GM23338 (cell line): ENCODE measurements around the gene NUB1. TPM values are rescaled to one million over a fixed set of nuclear protein-coding genes. Genes with fewer than 3 reads are reported as not detected.

ENCODE experiments used
- ATAC-seq: fragments of 200-7000 bp; cut with Tn5 transposase; 3 replicates; pipeline ENCODE4 v1.9.1; 2020
- DNase-seq: peaks from one replicate; pipeline ENCODE4 v3.0.0-alpha.2; 2015; ENCODE audit warnings: low spot score
- H2AFZ ChIP-seq: fragments of 200-600 bp; sonication (generic); 2 replicates; pipeline ENCODE4 v1.8.0; 2016; ENCODE audit warnings: antibody characterized with exemption, mild to moderate bottlenecking, moderate library complexity
- H3F3A ChIP-seq: fragments of 200-600 bp; sonication (generic); replicated peaks from 2 replicates; pipeline ENCODE4 v1.8.0; 2017; ENCODE audit warnings: antibody characterized with exemption, mixed run types, low read depth
- H3K27ac ChIP-seq: fragments of 200-600 bp; sonication (generic); 2 replicates; pipeline ENCODE4 v1.6.1; 2016; ENCODE audit warnings: low read depth
- H3K27me3 ChIP-seq: fragments of 200-600 bp; sonication (generic); 2 replicates; pipeline ENCODE4 v1.8.0; 2016; ENCODE audit warnings: mild to moderate bottlenecking, mixed run types, moderate library complexity; ENCODE audit not compliant: insufficient read depth
- H3K36me3 ChIP-seq: fragments of 200-600 bp; sonication (generic); 2 replicates; pipeline ENCODE4 v1.8.0; 2016; ENCODE audit warnings: mild to moderate bottlenecking; ENCODE audit not compliant: insufficient read depth
- H3K4me1 ChIP-seq: fragments of 200-600 bp; sonication (generic); 2 replicates; pipeline ENCODE4 v1.8.0; 2016; ENCODE audit warnings: mild to moderate bottlenecking, moderate library complexity; ENCODE audit not compliant: insufficient read depth
- H3K4me2 ChIP-seq: fragments of 200-600 bp; sonication (generic); 2 replicates; pipeline ENCODE4 v1.7.1; 2017; ENCODE audit warnings: mixed run types
- H3K4me3 ChIP-seq: fragments of 200-600 bp; sonication (generic); 2 replicates; pipeline ENCODE4 v1.6.1; 2016; ENCODE audit warnings: mixed run types
- H3K79me2 ChIP-seq: fragments of 200-600 bp; sonication (generic); replicated peaks from 2 replicates; pipeline ENCODE4 v1.8.0; 2017; ENCODE audit warnings: mild to moderate bottlenecking; ENCODE audit not compliant: insufficient read depth
- H3K9me2 ChIP-seq: fragments of 200-600 bp; sonication (generic); 2 replicates; pipeline ENCODE4 v1.8.0; 2017; ENCODE audit not compliant: insufficient read depth
- H4K20me1 ChIP-seq: fragments of 200-600 bp; sonication (generic); replicated peaks from 2 replicates; pipeline ENCODE4 v1.8.0; 2017; ENCODE audit warnings: mild to moderate bottlenecking; ENCODE audit not compliant: insufficient read depth
- H3K27ac Mint-ChIP-seq: 2 replicates; pipeline ENCODE4 v1.8.0; 2020; ENCODE audit warnings: inconsistent platforms, mild to moderate bottlenecking, moderate library complexity, mixed read lengths
- H3K27me3 Mint-ChIP-seq: 3 replicates; pipeline ENCODE4 v1.8.0; 2022; ENCODE audit warnings: low read depth, mild to moderate bottlenecking, moderate library complexity, mixed read lengths, inconsistent platforms; ENCODE audit not compliant: insufficient read depth, poor library complexity
- H3K36me3 Mint-ChIP-seq: 3 replicates; pipeline ENCODE4 v1.8.0; 2021; ENCODE audit warnings: low read depth, mild to moderate bottlenecking, inconsistent platforms, moderate library complexity, mixed read lengths
- H3K4me1 Mint-ChIP-seq: 3 replicates; pipeline ENCODE4 v1.8.0; 2020; ENCODE audit warnings: mild to moderate bottlenecking, inconsistent platforms, mixed read lengths
- H3K4me3 Mint-ChIP-seq: 3 replicates; pipeline ENCODE4 v1.8.0; 2021; ENCODE audit warnings: moderate library complexity, mild to moderate bottlenecking, inconsistent platforms, mixed read lengths
- H3K9me3 Mint-ChIP-seq: 3 replicates; pipeline ENCODE4 v1.8.0; 2020; ENCODE audit warnings: moderate library complexity, mild to moderate bottlenecking, inconsistent platforms, mixed read lengths
- CREB1 ChIP-seq: fragments of 250-450 bp; sonication (Bioruptor Pico); IDR thresholded peaks from 2 replicates; pipeline ENCODE4 v1.5.0; 2020; ENCODE audit warnings: low read depth, mild to moderate bottlenecking, moderate library complexity
- EZH2 ChIP-seq: fragments of 200-600 bp; sonication (generic); IDR thresholded peaks from one replicate; pipeline ENCODE4 v1.8.0; 2017; ENCODE audit warnings: antibody characterized with exemption, mild to moderate bottlenecking, low read depth; ENCODE audit not compliant: unreplicated experiment
- EZH2phosphoT487 ChIP-seq: fragments of 200-600 bp; sonication (generic); IDR thresholded peaks from one replicate; pipeline ENCODE4 v1.8.1; 2018; ENCODE audit warnings: antibody characterized with exemption; ENCODE audit not compliant: unreplicated experiment
- JUNB ChIP-seq: IDR thresholded peaks from one replicate; pipeline ENCODE4 v1.6.1; 2016; ENCODE audit warnings: antibody characterized with exemption; ENCODE audit not compliant: unreplicated experiment
- POLR2AphosphoS5 ChIP-seq: IDR thresholded peaks from 2 replicates; pipeline ENCODE4 v1.6.1; 2016; ENCODE audit warnings: antibody characterized with exemption, low read depth
- STAT1 ChIP-seq: IDR thresholded peaks from one replicate; pipeline ENCODE4 v1.6.1; 2016; ENCODE audit warnings: antibody characterized with exemption; ENCODE audit not compliant: unreplicated experiment
- ZNF114 ChIP-seq: fragments of 250-450 bp; sonication (Bioruptor Pico); IDR thresholded peaks from 2 replicates; pipeline ENCODE4 v1.5.0; 2020; ENCODE audit warnings: mild to moderate bottlenecking, moderate library complexity
- ZNF331 ChIP-seq: fragments of 250-450 bp; sonication (Bioruptor Pico); IDR thresholded peaks from 2 replicates; pipeline ENCODE4 v1.5.0; 2020; ENCODE audit warnings: low read depth, mild to moderate bottlenecking, moderate library complexity
- polyA plus RNA-seq: library from polyadenylated mRNA; unstranded; fragments of >200 nt; fragmentation: Nextera tagmentation; extraction: Ambion mirVana; gene quantifications from 2 replicates; pipeline ENCODE4 v1.2.1, GENCODE V29; 2016
- total RNA-seq: library from RNA; depleted of rRNA; stranded (reverse); fragments of >200 nt; shearing (Covaris generic); gene quantifications from 2 replicates; pipeline ENCODE4 v1.2.3, GENCODE V29; 2014
- TF ChIP-seq, protein P1 (sequence below): fragments of 250-450 bp; sonication (Bioruptor Pico); IDR thresholded peaks from 2 replicates; pipeline ENCODE4 v1.5.0; 2020; ENCODE audit warnings: mild to moderate bottlenecking, moderate library complexity
- TF ChIP-seq, protein P2 (sequence below), 2 experiments: fragments of 200-600 bp in 1 of 2; sonication (generic) in 1 of 2; conservative IDR thresholded peaks; 2 replicates each; pipeline versions ENCODE4 v1.5.1 to v1.6.1; 2016 to 2017; ENCODE audit warnings: antibody characterized with exemption in 2 of 2, low read depth in 2 of 2, mild to moderate bottlenecking in 2 of 2, moderate library complexity in 1 of 2
- TF ChIP-seq, protein P3 (sequence below): IDR thresholded peaks from 2 replicates; pipeline ENCODE4 v1.6.1; 2016; ENCODE audit warnings: antibody characterized with exemption

The NUB1 gene
- total and polyA plus RNA-seq, 2 experiments from 2014 or later: 31.8 to 42.3 TPM

DNA sequence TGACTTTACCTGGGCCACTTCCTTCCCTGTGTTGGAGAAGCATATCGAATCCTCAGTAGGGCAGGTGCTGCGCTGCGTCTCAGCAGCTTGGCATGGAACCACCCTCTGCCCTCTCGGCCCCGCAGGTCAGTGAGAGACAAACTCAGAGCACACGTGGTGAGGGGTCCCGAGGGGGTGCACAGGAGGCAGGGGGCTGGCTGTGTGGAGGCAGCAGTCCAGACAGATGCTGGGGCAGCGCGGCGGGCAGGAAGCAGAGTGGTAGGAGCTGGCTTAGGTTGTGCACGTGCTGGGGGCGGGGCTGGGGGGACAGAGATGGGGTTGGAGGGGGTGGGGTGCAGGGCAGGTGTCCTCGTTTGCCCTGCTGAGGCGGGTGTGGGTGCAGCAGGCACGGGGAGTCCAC is 33.1 kb downstream of the NUB1 start (continued):
- TF ChIP-seq, protein P1, sequence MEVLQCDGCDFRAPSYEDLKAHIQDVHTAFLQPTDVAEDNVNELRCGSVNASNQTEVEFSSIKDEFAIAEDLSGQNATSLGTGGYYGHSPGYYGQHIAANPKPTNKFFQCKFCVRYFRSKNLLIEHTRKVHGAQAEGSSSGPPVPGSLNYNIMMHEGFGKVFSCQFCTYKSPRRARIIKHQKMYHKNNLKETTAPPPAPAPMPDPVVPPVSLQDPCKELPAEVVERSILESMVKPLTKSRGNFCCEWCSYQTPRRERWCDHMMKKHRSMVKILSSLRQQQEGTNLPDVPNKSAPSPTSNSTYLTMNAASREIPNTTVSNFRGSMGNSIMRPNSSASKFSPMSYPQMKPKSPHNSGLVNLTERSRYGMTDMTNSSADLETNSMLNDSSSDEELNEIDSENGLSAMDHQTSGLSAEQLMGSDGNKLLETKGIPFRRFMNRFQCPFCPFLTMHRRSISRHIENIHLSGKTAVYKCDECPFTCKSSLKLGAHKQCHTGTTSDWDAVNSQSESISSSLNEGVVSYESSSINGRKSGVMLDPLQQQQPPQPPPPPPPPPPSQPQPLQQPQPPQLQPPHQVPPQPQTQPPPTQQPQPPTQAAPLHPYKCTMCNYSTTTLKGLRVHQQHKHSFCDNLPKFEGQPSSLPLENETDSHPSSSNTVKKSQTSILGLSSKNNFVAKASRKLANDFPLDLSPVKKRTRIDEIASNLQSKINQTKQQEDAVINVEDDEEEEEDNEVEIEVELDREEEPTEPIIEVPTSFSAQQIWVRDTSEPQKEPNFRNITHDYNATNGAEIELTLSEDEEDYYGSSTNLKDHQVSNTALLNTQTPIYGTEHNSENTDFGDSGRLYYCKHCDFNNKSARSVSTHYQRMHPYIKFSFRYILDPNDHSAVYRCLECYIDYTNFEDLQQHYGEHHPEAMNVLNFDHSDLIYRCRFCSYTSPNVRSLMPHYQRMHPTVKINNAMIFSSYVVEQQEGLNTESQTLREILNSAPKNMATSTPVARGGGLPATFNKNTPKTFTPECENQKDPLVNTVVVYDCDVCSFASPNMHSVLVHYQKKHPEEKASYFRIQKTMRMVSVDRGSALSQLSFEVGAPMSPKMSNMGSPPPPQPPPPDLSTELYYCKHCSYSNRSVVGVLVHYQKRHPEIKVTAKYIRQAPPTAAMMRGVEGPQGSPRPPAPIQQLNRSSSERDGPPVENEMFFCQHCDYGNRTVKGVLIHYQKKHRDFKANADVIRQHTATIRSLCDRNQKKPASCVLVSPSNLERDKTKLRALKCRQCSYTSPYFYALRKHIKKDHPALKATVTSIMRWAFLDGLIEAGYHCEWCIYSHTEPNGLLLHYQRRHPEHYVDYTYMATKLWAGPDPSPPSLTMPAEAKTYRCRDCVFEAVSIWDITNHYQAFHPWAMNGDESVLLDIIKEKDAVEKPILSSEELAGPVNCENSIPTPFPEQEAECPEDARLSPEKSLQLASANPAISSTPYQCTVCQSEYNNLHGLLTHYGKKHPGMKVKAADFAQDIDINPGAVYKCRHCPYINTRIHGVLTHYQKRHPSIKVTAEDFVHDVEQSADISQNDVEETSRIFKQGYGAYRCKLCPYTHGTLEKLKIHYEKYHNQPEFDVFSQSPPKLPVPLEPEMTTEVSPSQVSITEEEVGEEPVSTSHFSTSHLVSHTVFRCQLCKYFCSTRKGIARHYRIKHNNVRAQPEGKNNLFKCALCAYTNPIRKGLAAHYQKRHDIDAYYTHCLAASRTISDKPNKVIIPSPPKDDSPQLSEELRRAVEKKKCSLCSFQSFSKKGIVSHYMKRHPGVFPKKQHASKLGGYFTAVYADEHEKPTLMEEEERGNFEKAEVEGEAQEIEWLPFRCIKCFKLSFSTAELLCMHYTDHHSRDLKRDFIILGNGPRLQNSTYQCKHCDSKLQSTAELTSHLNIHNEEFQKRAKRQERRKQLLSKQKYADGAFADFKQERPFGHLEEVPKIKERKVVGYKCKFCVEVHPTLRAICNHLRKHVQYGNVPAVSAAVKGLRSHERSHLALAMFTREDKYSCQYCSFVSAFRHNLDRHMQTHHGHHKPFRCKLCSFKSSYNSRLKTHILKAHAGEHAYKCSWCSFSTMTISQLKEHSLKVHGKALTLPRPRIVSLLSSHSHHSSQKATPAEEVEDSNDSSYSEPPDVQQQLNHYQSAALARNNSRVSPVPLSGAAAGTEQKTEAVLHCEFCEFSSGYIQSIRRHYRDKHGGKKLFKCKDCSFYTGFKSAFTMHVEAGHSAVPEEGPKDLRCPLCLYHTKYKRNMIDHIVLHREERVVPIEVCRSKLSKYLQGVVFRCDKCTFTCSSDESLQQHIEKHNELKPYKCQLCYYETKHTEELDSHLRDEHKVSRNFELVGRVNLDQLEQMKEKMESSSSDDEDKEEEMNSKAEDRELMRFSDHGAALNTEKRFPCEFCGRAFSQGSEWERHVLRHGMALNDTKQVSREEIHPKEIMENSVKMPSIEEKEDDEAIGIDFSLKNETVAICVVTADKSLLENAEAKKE (CRISPR knock-in tag): no peak
- no peak for TF ChIP-seq POLR2AphosphoS5
- no peak for TF ChIP-seq JUNB
- no peak for TF ChIP-seq STAT1

DNA sequence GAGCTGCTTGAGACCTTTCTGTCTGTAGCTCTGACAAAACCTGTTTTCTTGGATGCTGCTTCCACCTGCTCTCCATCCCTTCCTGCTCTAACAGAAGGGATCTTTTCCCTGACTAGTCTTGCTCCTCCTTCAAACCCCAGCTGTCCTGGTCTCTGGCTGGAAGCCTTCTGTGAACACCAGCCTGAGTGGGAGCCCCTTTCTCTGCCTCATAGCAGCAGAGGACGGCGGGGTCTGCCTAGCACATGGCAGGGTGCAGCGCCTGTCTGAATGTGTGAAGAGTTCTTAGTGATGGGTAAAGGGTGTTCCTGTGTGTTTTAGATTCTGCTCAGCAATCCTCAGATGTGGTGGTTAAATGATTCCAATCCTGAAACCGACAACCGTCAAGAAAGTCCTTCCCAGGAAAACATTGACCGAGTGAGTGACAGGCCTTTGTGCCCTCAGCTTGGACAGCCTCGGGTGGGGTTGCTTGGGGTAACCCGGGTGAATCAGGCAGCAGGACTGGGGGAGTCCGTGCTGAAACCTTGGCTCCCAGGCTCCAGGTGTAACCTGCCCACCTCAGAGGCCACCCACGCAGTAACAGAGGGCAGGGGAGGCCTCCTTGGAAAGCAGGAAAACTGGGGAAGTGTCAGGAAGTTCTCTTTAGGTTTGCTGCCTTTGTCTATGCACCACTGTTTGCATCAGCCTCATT is 34.1 kb downstream of the NUB1 start:
- 0 out of 2 replicates have a peak, but pooled peaks cover 3% of the 10 kb centered on the region for H3F3A ChIP-seq
- TF ChIP-seq POLR2AphosphoS5 (no peak), EZH2phosphoT487 (no peak), ZNF331 (CRISPR knock-in tag) (no peak), CREB1 (CRISPR knock-in tag) (no peak), ZNF114 (CRISPR knock-in tag) (no peak), EZH2 (no peak)
- TF ChIP-seq, protein P2, sequence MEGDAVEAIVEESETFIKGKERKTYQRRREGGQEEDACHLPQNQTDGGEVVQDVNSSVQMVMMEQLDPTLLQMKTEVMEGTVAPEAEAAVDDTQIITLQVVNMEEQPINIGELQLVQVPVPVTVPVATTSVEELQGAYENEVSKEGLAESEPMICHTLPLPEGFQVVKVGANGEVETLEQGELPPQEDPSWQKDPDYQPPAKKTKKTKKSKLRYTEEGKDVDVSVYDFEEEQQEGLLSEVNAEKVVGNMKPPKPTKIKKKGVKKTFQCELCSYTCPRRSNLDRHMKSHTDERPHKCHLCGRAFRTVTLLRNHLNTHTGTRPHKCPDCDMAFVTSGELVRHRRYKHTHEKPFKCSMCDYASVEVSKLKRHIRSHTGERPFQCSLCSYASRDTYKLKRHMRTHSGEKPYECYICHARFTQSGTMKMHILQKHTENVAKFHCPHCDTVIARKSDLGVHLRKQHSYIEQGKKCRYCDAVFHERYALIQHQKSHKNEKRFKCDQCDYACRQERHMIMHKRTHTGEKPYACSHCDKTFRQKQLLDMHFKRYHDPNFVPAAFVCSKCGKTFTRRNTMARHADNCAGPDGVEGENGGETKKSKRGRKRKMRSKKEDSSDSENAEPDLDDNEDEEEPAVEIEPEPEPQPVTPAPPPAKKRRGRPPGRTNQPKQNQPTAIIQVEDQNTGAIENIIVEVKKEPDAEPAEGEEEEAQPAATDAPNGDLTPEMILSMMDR (conservative IDR thresholded peaks at IDR 0.05; ENCODE audit: low read depth in 2 of 2): no peak
- TF ChIP-seq, protein P3, sequence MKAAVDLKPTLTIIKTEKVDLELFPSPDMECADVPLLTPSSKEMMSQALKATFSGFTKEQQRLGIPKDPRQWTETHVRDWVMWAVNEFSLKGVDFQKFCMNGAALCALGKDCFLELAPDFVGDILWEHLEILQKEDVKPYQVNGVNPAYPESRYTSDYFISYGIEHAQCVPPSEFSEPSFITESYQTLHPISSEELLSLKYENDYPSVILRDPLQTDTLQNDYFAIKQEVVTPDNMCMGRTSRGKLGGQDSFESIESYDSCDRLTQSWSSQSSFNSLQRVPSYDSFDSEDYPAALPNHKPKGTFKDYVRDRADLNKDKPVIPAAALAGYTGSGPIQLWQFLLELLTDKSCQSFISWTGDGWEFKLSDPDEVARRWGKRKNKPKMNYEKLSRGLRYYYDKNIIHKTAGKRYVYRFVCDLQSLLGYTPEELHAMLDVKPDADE: no peak

More for the DNA sequence above, 34.1 kb downstream of the NUB1 start:
- Histone ChIP-seq H3K27ac (no peak overlapping the region), H3K27me3 (no peaks in the 10 kb centered on the region), H3K9me2 (no peaks in the 10 kb centered on the region), H3K36me3 (no peaks in the 10 kb centered on the region), H3K4me1 (peaks cover 9% of the 10 kb centered on the region), H3K4me3 (no peak overlapping the region), H2AFZ (no peak overlapping the region), H3K79me2 (no peaks in the 10 kb centered on the region), H3K4me2 (no peak overlapping the region), H4K20me1 (no peaks in the 10 kb centered on the region; the same call in 1 of the 2 replicates)
- no peak overlapping the region for H3K27ac Mint-ChIP-seq
- no peak for DNase-seq
- H3K9me3 Mint-ChIP-seq: no peaks in the 10 kb centered on the region
- H3K4me1 Mint-ChIP-seq: peaks cover 31% of the 10 kb centered on the region
- no peak for ATAC-seq
- H3K4me3 Mint-ChIP-seq: no peak overlapping the region
- H3K27me3 Mint-ChIP-seq: peaks cover 17% of the 10 kb centered on the region
- peaks cover 7% of the 10 kb centered on the region; the same call in 2 of the 3 replicates for H3K36me3 Mint-ChIP-seq
